K562 (cell line): ENCODE data around the gene MYCN. TPM values are rescaled to one million over a fixed set of nuclear protein-coding genes. Genes with fewer than 3 reads are reported as not detected.

Experiments
- BMI1 ChIP-seq: fragments of 150-350 bp; IDR thresholded peaks from 2 replicates; pipeline ENCODE4 v1.6.1; 2014; ENCODE audit warnings: low read length
- DPF2 ChIP-seq: fragments of 450-650 bp; IDR thresholded peaks from 2 replicates; pipeline ENCODE4 v1.6.1; 2016
- MAZ ChIP-seq, 2 experiments: fragments of 450-650 bp in 1 of 2; sonication (generic) in 1 of 2; formaldehyde crosslinking; IDR thresholded peaks in 1 of 2; conservative IDR thresholded peaks in 1 of 2; 2 replicates each; pipeline versions ENCODE4 v1.4.0 to v1.5.0; 2020; ENCODE audit warnings: mild to moderate bottlenecking in 1 of 2, missing genetic modification reagents in 1 of 2
- SMARCC2 ChIP-seq: fragments of 450-650 bp; IDR thresholded peaks from 2 replicates; pipeline ENCODE4 v1.6.1; 2017; ENCODE audit warnings: antibody characterized with exemption, moderate library complexity, mild to moderate bottlenecking, low read depth
- polyA plus RNA-seq, 8 experiments: library from polyadenylated mRNA; depleted of rRNA in 4 of 8; stranded (reverse) in 5 of 8; unstranded in 3 of 8; fragments of >200 nt; fragmentation: Nextera tagmentation in 2 of 8; fragmentation: Illumina TruSeq in 1 of 8; extraction: Ambion mirVana in 2 of 8; extraction: Trizol in 1 of 8; gene quantifications; 2 replicates each; pipeline versions ENCODE4 v1.2.1 to v1.2.3, GENCODE V29; 2011 to 2014; ENCODE audit warnings: inconsistent platforms in 1 of 8, missing spikeins in 1 of 8
- total RNA-seq, 7 experiments: library from RNA; depleted of rRNA in 6 of 7; stranded (reverse); fragments of >200 nt in 6 of 7; fragmentation: Illumina TruSeq in 2 of 7; extraction: Trizol in 2 of 7; gene quantifications; 2 replicates each; pipeline versions ENCODE4 v1.2.1 to v1.2.3, GENCODE V29; 2011 to 2021; ENCODE audit warnings: low replicate concordance in 1 of 7
- TF ChIP-seq, protein P1 (sequence below): fragments of 450-650 bp; IDR thresholded peaks from 2 replicates; pipeline ENCODE4 v1.6.1; 2016; ENCODE audit warnings: mild to moderate bottlenecking, moderate library complexity
- TF ChIP-seq, protein P2 (sequence below): fragments of 200-800 bp; sonication (Bioruptor generic); IDR thresholded peaks from 2 replicates; pipeline ENCODE4 v1.6.1; 2017; ENCODE audit warnings: missing genetic modification characterization, missing compliant biosample characterization
- TF ChIP-seq, protein P3 (sequence below), 3 experiments: IDR thresholded peaks in 2 of 3; conservative IDR thresholded peaks in 1 of 3; 2 replicates each; pipeline ENCODE4 v1.5.1; 2011 to 2012; ENCODE audit warnings: low read length in 3 of 3, mild to moderate bottlenecking in 3 of 3, control low read depth in 2 of 3, improper control_type of control experiment in 1 of 3, inconsistent platforms in 1 of 3, low read depth in 1 of 3, mixed read lengths in 1 of 3, moderate library complexity in 1 of 3; ENCODE audit not compliant: insufficient read depth in 2 of 3

MYCN gene
- total and polyA plus RNA-seq, 9 of the 15 experiments (the other 6 are each of a cell fraction or from before 2014, with no cell fraction given) = not detected

DNA sequence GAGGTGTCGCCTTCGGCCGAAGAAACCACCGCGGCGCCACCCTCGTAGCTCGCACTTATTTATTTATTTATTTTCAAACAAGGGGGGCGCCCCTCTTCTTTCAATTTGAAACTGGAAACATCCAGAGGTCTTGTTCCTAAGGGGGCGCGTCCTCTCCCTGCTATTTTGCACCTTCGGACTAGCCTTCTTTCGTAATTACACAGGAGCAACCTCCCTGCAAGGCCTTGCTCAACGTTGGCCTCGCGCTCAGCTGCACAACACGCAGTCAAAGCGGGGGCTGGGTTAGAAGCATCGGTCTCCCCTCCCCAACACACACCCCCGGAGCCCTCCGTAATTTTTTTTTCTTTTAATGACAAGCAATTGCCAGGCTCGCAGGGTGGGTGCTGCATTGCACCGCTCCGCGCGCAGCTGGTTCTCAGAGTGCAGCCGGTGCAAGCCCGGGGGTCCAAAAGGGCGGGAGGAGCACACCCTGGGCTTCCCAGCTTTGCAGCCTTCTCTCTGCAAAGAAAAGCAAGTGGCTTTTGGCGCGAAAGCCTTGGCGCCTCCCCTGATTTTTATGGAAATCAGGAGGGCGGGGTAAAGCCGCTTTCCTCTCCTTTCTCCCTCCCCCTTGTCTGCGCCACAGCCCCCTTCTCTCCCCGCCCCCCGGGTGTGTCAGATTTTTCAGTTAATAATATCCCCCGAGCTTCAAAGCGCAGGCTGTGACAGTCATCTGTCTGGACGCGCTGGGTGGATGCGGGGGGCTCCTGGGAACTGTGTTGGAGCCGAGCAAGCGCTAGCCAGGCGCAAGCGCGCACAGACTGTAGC lies at the start of gene MYCN (continued):
- TF ChIP-seq, protein P1, sequence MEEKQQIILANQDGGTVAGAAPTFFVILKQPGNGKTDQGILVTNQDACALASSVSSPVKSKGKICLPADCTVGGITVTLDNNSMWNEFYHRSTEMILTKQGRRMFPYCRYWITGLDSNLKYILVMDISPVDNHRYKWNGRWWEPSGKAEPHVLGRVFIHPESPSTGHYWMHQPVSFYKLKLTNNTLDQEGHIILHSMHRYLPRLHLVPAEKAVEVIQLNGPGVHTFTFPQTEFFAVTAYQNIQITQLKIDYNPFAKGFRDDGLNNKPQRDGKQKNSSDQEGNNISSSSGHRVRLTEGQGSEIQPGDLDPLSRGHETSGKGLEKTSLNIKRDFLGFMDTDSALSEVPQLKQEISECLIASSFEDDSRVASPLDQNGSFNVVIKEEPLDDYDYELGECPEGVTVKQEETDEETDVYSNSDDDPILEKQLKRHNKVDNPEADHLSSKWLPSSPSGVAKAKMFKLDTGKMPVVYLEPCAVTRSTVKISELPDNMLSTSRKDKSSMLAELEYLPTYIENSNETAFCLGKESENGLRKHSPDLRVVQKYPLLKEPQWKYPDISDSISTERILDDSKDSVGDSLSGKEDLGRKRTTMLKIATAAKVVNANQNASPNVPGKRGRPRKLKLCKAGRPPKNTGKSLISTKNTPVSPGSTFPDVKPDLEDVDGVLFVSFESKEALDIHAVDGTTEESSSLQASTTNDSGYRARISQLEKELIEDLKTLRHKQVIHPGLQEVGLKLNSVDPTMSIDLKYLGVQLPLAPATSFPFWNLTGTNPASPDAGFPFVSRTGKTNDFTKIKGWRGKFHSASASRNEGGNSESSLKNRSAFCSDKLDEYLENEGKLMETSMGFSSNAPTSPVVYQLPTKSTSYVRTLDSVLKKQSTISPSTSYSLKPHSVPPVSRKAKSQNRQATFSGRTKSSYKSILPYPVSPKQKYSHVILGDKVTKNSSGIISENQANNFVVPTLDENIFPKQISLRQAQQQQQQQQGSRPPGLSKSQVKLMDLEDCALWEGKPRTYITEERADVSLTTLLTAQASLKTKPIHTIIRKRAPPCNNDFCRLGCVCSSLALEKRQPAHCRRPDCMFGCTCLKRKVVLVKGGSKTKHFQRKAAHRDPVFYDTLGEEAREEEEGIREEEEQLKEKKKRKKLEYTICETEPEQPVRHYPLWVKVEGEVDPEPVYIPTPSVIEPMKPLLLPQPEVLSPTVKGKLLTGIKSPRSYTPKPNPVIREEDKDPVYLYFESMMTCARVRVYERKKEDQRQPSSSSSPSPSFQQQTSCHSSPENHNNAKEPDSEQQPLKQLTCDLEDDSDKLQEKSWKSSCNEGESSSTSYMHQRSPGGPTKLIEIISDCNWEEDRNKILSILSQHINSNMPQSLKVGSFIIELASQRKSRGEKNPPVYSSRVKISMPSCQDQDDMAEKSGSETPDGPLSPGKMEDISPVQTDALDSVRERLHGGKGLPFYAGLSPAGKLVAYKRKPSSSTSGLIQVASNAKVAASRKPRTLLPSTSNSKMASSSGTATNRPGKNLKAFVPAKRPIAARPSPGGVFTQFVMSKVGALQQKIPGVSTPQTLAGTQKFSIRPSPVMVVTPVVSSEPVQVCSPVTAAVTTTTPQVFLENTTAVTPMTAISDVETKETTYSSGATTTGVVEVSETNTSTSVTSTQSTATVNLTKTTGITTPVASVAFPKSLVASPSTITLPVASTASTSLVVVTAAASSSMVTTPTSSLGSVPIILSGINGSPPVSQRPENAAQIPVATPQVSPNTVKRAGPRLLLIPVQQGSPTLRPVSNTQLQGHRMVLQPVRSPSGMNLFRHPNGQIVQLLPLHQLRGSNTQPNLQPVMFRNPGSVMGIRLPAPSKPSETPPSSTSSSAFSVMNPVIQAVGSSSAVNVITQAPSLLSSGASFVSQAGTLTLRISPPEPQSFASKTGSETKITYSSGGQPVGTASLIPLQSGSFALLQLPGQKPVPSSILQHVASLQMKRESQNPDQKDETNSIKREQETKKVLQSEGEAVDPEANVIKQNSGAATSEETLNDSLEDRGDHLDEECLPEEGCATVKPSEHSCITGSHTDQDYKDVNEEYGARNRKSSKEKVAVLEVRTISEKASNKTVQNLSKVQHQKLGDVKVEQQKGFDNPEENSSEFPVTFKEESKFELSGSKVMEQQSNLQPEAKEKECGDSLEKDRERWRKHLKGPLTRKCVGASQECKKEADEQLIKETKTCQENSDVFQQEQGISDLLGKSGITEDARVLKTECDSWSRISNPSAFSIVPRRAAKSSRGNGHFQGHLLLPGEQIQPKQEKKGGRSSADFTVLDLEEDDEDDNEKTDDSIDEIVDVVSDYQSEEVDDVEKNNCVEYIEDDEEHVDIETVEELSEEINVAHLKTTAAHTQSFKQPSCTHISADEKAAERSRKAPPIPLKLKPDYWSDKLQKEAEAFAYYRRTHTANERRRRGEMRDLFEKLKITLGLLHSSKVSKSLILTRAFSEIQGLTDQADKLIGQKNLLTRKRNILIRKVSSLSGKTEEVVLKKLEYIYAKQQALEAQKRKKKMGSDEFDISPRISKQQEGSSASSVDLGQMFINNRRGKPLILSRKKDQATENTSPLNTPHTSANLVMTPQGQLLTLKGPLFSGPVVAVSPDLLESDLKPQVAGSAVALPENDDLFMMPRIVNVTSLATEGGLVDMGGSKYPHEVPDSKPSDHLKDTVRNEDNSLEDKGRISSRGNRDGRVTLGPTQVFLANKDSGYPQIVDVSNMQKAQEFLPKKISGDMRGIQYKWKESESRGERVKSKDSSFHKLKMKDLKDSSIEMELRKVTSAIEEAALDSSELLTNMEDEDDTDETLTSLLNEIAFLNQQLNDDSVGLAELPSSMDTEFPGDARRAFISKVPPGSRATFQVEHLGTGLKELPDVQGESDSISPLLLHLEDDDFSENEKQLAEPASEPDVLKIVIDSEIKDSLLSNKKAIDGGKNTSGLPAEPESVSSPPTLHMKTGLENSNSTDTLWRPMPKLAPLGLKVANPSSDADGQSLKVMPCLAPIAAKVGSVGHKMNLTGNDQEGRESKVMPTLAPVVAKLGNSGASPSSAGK = 0 out of 2 replicates have a peak, but pooled peaks have one; percentile 23
- TF ChIP-seq SMARCC2 (no peak), MAZ (CRISPR knock-in tag; conservative IDR thresholded peaks at IDR 0.05 in 1 of 2, IDR thresholded peaks at IDR 0.05 in 1 of 2) (0 out of 4 replicates have a peak, but pooled peaks of 1 of the 2 experiments have one; percentile 24), DPF2 (no peak), BMI1 (no peak)
- TF ChIP-seq, protein P2, sequence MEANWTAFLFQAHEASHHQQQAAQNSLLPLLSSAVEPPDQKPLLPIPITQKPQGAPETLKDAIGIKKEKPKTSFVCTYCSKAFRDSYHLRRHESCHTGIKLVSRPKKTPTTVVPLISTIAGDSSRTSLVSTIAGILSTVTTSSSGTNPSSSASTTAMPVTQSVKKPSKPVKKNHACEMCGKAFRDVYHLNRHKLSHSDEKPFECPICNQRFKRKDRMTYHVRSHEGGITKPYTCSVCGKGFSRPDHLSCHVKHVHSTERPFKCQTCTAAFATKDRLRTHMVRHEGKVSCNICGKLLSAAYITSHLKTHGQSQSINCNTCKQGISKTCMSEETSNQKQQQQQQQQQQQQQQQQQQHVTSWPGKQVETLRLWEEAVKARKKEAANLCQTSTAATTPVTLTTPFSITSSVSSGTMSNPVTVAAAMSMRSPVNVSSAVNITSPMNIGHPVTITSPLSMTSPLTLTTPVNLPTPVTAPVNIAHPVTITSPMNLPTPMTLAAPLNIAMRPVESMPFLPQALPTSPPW (CRISPR knock-in tag) = peak; percentile 77
- TF ChIP-seq, protein P3, sequence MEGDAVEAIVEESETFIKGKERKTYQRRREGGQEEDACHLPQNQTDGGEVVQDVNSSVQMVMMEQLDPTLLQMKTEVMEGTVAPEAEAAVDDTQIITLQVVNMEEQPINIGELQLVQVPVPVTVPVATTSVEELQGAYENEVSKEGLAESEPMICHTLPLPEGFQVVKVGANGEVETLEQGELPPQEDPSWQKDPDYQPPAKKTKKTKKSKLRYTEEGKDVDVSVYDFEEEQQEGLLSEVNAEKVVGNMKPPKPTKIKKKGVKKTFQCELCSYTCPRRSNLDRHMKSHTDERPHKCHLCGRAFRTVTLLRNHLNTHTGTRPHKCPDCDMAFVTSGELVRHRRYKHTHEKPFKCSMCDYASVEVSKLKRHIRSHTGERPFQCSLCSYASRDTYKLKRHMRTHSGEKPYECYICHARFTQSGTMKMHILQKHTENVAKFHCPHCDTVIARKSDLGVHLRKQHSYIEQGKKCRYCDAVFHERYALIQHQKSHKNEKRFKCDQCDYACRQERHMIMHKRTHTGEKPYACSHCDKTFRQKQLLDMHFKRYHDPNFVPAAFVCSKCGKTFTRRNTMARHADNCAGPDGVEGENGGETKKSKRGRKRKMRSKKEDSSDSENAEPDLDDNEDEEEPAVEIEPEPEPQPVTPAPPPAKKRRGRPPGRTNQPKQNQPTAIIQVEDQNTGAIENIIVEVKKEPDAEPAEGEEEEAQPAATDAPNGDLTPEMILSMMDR (IDR thresholded peaks at IDR 0.05 in 2 of 3, conservative IDR thresholded peaks at IDR 0.05 in 1 of 3; ENCODE audit: insufficient read depth in 2 of 3, low read depth in 1 of 3, low read length in 3 of 3) = peak; percentile 72 to 79 (median 77); a peak in 5 of 6 replicates
